HG03439 (cell line): ENCODE results near the gene ITPKB.

ENCODE experiments used
- ATAC-seq: cut with Tn5 transposase; IDR thresholded peaks from one replicate; pipeline ENCODE4 v1.9.1; 2021; ENCODE audit warnings: mild to moderate bottlenecking, moderate library complexity; ENCODE audit not compliant: unreplicated experiment

Gene ITPKB

DNA sequence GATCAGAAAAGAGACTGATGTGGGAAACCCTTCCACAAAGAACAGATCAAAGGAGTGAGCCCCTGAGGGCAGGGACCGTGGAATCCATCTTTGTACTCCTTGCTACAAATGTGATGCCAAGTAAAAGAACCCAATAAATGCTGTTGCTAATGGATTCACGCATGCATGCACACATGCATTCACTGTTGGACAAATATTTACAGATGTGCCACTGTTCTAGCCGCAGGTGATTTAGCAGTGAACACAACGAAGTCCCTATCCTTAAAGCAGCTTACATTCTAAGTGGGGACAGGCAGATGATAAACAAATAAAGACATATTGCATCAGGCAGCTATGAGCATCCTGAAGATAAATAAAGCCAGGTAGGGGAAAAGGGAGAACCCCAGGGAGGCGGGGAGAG is 67.8 kb downstream of the ITPKB start:
- no peak for ATAC-seq

- no peak for ATAC-seq
Measured at GRCh38 chr1:226670073-226670472, 69.0 kb downstream of the ITPKB start.

- ATAC-seq: no peak
Measured at GRCh38 chr1:226668173-226668560, 70.9 kb downstream of the ITPKB start.

GRCh38 chr1:226666692-226667091 is 72.4 kb downstream of the ITPKB start:
- ATAC-seq: no peak

DNA sequence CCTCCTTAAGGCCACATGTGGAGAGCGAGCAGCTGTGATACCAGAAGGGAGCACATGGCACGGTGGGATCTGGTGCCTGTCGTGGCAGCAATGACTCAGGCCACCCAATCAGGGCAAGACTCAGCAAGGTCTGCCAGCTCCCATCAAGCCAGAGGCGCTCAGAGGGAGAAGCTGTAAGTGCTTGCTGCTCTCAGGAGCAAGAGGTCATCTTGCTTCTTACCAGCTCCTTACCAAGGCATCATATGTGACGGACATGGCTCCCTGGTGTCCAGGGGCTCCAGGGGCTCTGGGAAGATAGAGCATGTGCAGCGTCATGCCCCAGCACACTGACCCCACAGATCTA is 72.9 kb downstream of the ITPKB start:
- ATAC-seq: no peak

- ATAC-seq: no peak
Measured at GRCh38 chr1:226665505-226666163, 73.4 kb downstream of the ITPKB start.

GRCh38 chr1:226664413-226665101 is 74.5 kb downstream of the ITPKB start:
- no peak for ATAC-seq

DNA sequence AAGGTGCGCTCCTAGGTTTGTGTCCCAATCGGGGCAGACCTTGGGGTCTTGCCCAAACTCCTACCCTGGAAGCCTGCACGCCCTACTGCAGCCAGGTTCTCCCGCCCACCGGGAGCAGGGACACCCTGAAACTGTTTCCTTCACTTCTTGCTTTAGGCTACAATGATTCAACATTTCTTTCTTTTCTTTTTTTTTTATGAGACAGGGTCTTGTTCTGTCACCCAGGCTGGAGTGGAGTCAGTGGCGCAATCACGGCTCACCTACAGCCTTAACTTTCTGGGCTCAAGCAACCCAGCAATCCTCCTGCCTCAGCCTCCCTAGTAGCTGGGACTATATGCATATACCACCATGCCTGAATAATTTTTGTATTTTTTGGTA is 75.8 kb downstream of the ITPKB start:
- no peak for ATAC-seq

DNA sequence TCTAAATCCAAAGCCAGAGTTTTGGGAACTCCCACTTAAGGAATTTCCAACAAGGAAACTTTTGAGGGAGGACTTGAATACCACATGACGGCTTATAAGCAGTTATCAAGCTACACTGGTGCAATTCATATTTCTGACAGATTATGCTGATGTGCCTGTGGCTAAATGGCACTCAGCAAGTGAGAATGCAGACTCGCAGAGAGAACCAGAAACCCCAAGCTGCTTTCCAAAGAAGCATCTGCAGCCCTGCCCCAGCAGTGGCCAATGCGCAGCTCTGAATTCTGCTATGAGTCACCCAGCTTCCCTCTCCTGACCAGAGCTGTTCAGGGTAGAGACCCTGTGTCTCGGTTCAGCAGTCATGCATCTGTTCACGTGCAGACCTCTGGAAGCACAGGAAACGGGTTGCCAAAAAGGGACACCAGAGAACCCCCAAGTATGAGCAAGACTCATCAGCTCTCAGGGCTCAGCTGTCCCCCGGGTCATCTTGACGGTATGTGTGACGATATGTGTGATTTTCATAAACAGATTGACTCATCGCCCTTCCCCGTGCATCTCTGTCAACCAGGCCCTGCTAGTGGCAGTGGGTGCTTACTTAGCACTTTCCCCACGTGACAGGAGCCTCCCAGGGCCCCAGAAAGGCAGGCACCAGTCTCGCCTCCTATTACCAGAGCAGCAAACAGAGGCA is 76.3 kb downstream of the ITPKB start:
- ATAC-seq: peak; percentile 90

DNA sequence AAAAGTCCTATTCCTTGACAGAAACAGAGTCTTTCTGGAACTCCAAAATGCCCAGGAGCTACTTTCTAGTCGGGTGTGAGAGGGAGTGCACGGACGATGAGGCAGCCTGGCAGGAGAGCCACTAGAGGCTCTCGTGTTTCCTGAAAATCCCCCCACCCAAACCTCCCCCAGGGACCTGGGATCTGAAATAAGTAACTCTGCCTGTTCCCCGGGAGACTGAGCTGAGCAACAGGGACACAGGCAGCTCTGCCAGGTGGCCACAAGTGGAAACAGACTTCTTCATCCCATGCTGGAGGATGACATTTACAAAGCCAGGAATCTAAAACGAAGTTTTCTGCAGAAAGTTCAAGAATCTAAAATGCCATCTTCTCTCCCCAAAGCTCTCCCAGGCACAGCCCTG is 77.1 kb downstream of the ITPKB start:
- no peak for ATAC-seq

DNA sequence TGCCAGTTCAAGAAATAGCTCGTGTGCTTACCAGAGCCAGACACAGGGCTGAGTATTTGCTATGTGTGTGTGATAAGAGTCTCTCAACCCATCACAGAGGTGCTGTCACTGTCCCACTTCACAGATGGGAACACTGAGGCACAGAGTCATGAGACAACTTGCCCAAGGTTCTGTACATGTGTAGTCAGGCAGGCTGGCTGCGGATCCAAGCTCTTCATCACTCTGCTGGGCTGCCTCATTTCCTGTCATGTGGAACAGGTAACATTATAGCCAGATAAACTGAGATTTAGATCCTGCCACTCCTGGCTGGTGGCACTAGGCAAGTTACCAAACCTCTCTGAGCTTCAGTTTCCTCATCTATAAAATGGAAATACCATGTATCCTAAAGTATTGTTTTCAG is 77.8 kb downstream of the ITPKB start:
- ATAC-seq: no peak

- ATAC-seq: no peak
Measured at GRCh38 chr1:226660410-226661182, 78.5 kb downstream of the ITPKB start.

DNA sequence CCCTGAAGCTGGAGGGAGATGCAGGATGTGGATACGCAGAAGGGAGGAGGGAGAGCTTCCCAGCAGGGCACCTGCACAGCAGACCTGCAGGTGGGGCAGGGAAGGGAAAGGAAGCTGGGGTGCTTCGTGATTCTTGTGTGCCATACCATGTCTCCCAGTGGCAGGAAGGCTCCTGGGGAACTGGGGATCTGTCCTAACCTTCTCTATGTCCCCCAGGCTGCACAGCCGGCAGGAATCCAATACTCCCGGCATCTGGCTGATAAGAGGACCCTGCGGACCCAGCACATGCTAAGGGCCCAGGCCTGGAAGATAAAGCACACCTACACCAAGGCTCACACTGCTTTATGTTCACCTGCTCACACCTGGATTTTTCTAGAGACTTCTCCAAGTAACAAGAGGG is 79.4 kb downstream of the ITPKB start:
- ATAC-seq: no peak

DNA sequence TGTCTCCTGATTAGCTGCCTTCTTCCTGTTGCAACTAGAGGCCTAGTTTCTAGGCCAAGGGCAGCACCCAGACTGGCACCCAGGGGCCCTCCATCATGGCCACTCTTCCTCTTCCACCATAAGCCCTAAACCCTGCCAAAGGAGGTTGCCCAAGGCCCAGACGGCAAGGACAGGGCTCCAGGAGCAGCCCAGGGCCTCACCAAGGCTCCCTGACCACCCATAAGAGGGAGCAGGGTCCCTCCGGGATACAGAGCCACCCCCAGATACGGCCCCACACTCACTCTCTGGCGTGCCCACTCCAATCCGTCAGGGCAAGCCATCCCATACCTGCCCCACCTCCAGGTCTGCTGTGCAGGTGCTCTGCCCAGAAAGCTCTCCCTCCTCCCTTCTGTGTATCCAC is 79.9 kb downstream of the ITPKB start:
- ATAC-seq: no peak

- no peak for ATAC-seq
Measured at GRCh38 chr1:226658546-226659125, 80.4 kb downstream of the ITPKB start.

GRCh38 chr1:226657895-226658545 is 81.1 kb downstream of the ITPKB start:
- no peak for ATAC-seq

DNA sequence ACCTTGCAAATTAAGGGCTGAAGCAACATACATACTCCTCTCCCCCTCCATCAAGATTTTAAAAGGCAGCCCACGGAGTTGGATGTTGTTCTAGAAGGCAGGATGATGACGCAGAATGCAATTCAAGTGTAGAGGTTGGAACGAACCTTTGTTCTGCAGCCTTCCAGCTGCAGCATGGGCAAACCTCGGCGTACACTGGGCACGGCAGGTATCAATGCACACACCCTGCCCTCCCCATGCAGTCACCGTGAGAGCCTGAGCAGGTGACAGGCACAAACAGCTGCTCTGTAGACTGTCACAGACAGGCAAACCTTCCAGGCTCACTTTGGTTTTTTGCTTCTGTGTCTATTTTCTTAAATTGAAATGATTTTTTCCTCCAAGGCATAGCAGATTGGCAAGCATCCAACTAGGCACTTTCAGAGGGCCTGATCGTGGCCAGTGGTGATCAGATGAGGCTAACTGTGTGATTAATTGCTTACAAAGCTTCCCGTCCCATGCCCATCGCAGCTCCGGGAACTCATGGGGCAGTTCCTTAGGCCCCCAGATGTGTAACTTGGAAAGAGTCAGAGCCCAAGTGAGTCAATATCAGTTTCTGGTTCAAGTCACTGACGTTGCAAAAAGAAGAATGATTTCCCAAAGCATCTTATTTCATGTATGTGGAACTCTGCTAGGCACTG is 82.3 kb downstream of the ITPKB start:
- ATAC-seq: no peak

DNA sequence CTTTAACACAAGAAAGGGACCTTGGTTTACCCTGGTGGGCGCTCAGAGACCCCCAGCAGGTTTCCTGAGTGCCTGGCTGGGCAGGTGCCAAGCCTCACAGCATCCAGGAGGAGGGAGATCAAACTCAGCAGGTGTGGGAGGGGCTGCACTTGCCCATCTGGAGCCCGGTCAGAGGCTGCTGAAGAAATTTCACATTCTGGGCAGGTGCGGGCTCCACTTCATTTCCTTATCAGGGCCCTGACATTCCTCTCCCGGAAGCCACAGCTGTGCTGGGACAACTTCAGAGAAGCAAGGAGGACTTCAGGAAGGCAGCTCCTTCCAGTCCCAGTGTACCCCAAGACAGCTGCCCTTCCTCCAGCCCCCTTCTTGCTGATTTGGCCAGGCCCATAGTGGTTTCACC is 82.9 kb downstream of the ITPKB start:
- no peak for ATAC-seq

DNA sequence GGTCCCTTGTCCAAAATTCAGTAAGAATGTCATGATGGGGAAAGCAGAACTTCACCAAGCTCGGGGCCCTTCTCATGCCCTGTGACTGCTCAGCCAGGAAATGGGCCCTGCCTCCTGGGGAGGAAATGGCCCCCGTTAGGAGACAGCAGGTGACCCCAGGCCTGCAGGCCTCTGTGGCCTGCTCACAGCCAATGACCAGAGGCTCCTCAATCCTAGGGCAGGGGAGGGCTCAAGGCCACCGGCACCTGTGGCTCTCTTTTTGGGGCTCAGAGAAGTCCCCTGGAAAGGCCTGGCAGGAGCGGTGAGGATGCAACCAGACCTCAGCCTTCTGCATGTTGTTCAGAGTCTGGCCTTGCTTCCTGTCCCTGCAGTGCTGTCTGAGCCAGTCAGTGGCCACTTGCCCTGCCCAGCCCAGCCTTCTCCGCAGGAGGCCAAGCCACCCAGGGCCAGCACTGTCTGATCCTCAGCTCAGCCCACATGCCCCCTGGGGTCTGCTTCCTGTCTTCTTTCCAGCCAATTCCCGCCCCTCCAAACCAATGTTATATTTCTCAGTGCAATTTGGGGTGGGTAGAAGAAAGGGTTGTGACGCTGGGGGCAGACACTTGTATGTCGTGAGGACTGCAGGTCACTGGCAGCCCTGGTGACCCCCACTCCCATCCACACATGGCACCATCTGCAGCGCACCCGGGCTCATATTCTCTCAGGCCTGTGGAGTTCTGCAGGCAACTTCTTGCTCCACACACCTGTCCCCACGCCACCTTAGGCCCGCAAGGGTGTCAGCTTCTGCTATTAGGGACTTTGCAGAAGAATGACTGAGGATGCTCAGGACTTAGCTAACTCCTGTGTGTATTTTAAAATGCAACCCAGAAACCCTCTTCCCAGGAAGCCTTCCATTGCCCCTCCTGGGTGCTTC is 83.6 kb downstream of the ITPKB start:
- no peak for ATAC-seq
